ENCODE measurements around the gene GYPA. TPM values are rescaled to one million over a fixed set of nuclear protein-coding genes. Genes with fewer than 3 reads are reported as not detected.

GYPA gene
- total RNA-seq, 1 experiment from 2014 or later = not detected

GRCh38 chr4:144113546-144113945, 27.0 kb downstream of the GYPA start:
- no peak overlapping the region for H2BK20ac ChIP-seq (ENCODE audit: low read depth, low read length, poor library complexity, severe bottlenecking)
- no peak overlapping the region for H3T11ph ChIP-seq (ENCODE audit: low read length)
- no peaks in the 10 kb centered on the region for H3K9me3 ChIP-seq (ENCODE audit: control insufficient read depth, low read depth, low read length)
- H4K91ac ChIP-seq (ENCODE audit: insufficient read length, low read depth, low read length) = no peak overlapping the region
- H3K9me3 Mint-ChIP-seq = no peaks in the 10 kb centered on the region
- H3K27me3 ChIP-seq (ENCODE audit: insufficient read depth, low read length) = no peaks in the 10 kb centered on the region
- no peak overlapping the region for H2AFZ ChIP-seq (ENCODE audit: low read length)
- H4K5ac ChIP-seq (ENCODE audit: insufficient read length, low read depth, low read length) = no peak overlapping the region
- peaks cover 2% of the 10 kb centered on the region; the same call in 1 of the 2 replicates for H3K4me1 ChIP-seq (ENCODE audit: insufficient read depth, low read length)
- no peak overlapping the region for H3K56ac ChIP-seq (ENCODE audit: insufficient read length, low read depth, low read length)
- no peaks in the 10 kb centered on the region for H3K36me3 Mint-ChIP-seq (ENCODE audit: insufficient read depth in 1 of 3, low read depth in 3 of 3)
- no peak overlapping the region for H3K27ac ChIP-seq (ENCODE audit: insufficient read length, low read depth, low read length)
- H2BK12ac ChIP-seq (ENCODE audit: insufficient read length, low read depth, low read length) = no peak overlapping the region
- H3K27ac Mint-ChIP-seq = no peak overlapping the region
- no peak overlapping the region for H3K4ac ChIP-seq (ENCODE audit: low read depth, low read length)
- H3K4me3 Mint-ChIP-seq = no peak overlapping the region
- no peak overlapping the region for H3K23ac ChIP-seq (ENCODE audit: insufficient read length, low read depth, low read length)
- H2BK120ac ChIP-seq (ENCODE audit: low read depth, low read length, poor library complexity, severe bottlenecking) = no peak overlapping the region
- H3K23me2 ChIP-seq (ENCODE audit: insufficient read length, low read depth, low read length, poor library complexity, severe bottlenecking) = no peaks in the 10 kb centered on the region
- H4K20me1 ChIP-seq (ENCODE audit: control insufficient read depth, insufficient read depth, insufficient read length) = no peaks in the 10 kb centered on the region
- WGBS (ENCODE audit: extremely low coverage, insufficient read length, low lambda C conversion rate) = no CpG with 5 or more reads among the region's 2 CpGs
- no peaks in the 10 kb centered on the region for H3K79me1 ChIP-seq (ENCODE audit: insufficient read depth, low read depth, low read length, poor library complexity, severe bottlenecking)
- DNase-seq = no peak
- H3K14ac ChIP-seq (ENCODE audit: insufficient read depth, low read length) = no peak overlapping the region
- no peak overlapping the region for H4K8ac ChIP-seq (replicated peaks; ENCODE audit: insufficient read length, low read depth, low read length)
- peaks cover 11% of the 10 kb centered on the region in 2 experiments for H3K4me1 Mint-ChIP-seq
- no peak overlapping the region for H2BK5ac ChIP-seq (ENCODE audit: insufficient read length, low read length)
- no peaks in the 10 kb centered on the region for H3K79me2 ChIP-seq (ENCODE audit: insufficient read depth, low read length)
- H2BK15ac ChIP-seq (ENCODE audit: low read depth, low read length) = no peak overlapping the region
- H3K27me3 Mint-ChIP-seq (ENCODE audit: low read depth) = no peaks in the 10 kb centered on the region; the same call in 1 of the 2 replicates
- H3K18ac ChIP-seq (ENCODE audit: insufficient read length, low read depth, low read length) = no peak overlapping the region
- H3K4me2 ChIP-seq (ENCODE audit: insufficient read depth, insufficient read length, low read length) = no peak overlapping the region
- H3K9ac ChIP-seq (ENCODE audit: extremely low read depth, insufficient read length, low read length) = no peak overlapping the region
- no peak overlapping the region for H2AK5ac ChIP-seq (ENCODE audit: insufficient read length, low read length)
- no peak for TF ChIP-seq CTCF (conservative IDR thresholded peaks at IDR 0.05)
